IMR-90 (cell line): ENCODE measurements around the gene IRF2BP2. TPM values are rescaled to one million over a fixed set of nuclear protein-coding genes. Genes with fewer than 3 reads are reported as not detected.

Experiments
- ATAC-seq: fragments of 200-7000 bp; cut with Tn5 transposase; 2 replicates; pipeline ENCODE4 v1.9.1; 2020; ENCODE audit warnings: low read depth, mild to moderate bottlenecking, moderate library complexity
- BruUV-seq: library from RNA; stranded (reverse); fragments of 400-500 nt; replicated peaks from 2 replicates; lab custom pipeline; 2021; lab: Mats Ljungman, UMichigan
- CTCF ChIA-PET: fragments of 300-600 bp; formaldehyde crosslinking; extraction: SDS; loops from one replicate; lab custom pipeline; 2021; ENCODE audit warnings: antibody characterized with exemption; lab: Yijun Ruan, JAX
- POLR2A ChIA-PET: fragments of 300-600 bp; sonication (Branson Sonifier 250); formaldehyde crosslinking; loops from one replicate; lab custom pipeline; 2022; ENCODE audit warnings: antibody characterized with exemption; ENCODE audit not compliant: unreplicated experiment; lab: Charles Lee
- DNase-seq: peaks from one replicate; pipeline ENCODE4 v3.0.0; 2013
- H2AFZ ChIP-seq: replicated peaks from 2 replicates; pipeline ENCODE3; 2013; ENCODE audit warnings: low read length, mild to moderate bottlenecking; ENCODE audit not compliant: poor library complexity
- H2AK5ac ChIP-seq: 2 replicates; pipeline ENCODE4 v1.6.1; 2013; ENCODE audit warnings: low read depth, low read length, inconsistent platforms
- H2AK9ac ChIP-seq: replicated peaks from 2 replicates; pipeline ENCODE3; 2013; ENCODE audit warnings: mild to moderate bottlenecking, low read depth, low read length, moderate library complexity; ENCODE audit not compliant: poor library complexity
- H2BK120ac ChIP-seq: 2 replicates; pipeline ENCODE4 v1.6.1; 2013; ENCODE audit warnings: low read depth, low read length, inconsistent platforms
- H2BK15ac ChIP-seq: 3 replicates; pipeline ENCODE4 v1.6.1; 2013; ENCODE audit warnings: low read depth, low read length, inconsistent platforms
- H2BK20ac ChIP-seq: 2 replicates; pipeline ENCODE4 v1.6.1; 2013; ENCODE audit warnings: low read depth, mild to moderate bottlenecking, inconsistent platforms, low read length, moderate library complexity
- H2BK5ac ChIP-seq: 2 replicates; pipeline ENCODE4 v1.6.1; 2013; ENCODE audit warnings: mild to moderate bottlenecking, low read depth, low read length, inconsistent platforms; ENCODE audit not compliant: poor library complexity, severe bottlenecking
- H3K14ac ChIP-seq: replicated peaks from 2 replicates; pipeline ENCODE4 v1.6.1; 2013; ENCODE audit warnings: low read depth, low read length, inconsistent platforms
- H3K18ac ChIP-seq: 2 replicates; pipeline ENCODE4 v1.6.1; 2013; ENCODE audit warnings: low read depth, low read length, control low read depth
- H3K23ac ChIP-seq: 2 replicates; pipeline ENCODE4 v1.6.1; 2013; ENCODE audit warnings: low read depth, low read length, inconsistent platforms
- H3K27ac ChIP-seq: 2 replicates; pipeline ENCODE4 v1.5.1; 2013; ENCODE audit warnings: mild to moderate bottlenecking, control low read depth, low read length; ENCODE audit not compliant: insufficient read depth
- H3K27me3 ChIP-seq: 2 replicates; pipeline ENCODE4 v1.6.1; 2013; ENCODE audit warnings: low read length; ENCODE audit not compliant: control insufficient read depth, insufficient read depth
- H3K36me3 ChIP-seq: 2 replicates; pipeline ENCODE4 v1.6.1; 2013; ENCODE audit warnings: low read length, mixed read lengths; ENCODE audit not compliant: control insufficient read depth, insufficient read depth
- H3K4ac ChIP-seq: 2 replicates; pipeline ENCODE4 v1.6.1; 2013; ENCODE audit warnings: low read depth, low read length, inconsistent platforms
- H3K4me1 ChIP-seq: 2 replicates; pipeline ENCODE4 v1.6.1; 2013; ENCODE audit warnings: low read length, mixed read lengths; ENCODE audit not compliant: control insufficient read depth, insufficient read depth
- H3K4me2 ChIP-seq: 2 replicates; pipeline ENCODE4 v1.6.1; 2013; ENCODE audit warnings: low read depth, mild to moderate bottlenecking, control low read depth, low read length, moderate library complexity
- H3K4me3 ChIP-seq: 2 replicates; pipeline ENCODE4 v1.5.1; 2013; ENCODE audit warnings: low read depth, mild to moderate bottlenecking, control low read depth, low read length, moderate library complexity; ENCODE audit not compliant: insufficient read depth
- H3K56ac ChIP-seq: 2 replicates; pipeline ENCODE4 v1.6.1; 2013; ENCODE audit warnings: low read length, inconsistent platforms; ENCODE audit not compliant: insufficient read depth; ENCODE audit errors: extremely low read depth
- H3K79me1 ChIP-seq, 2 experiments: 2 replicates each; pipeline ENCODE4 v1.6.1; 2013; ENCODE audit warnings: low read length in 2 of 2, inconsistent platforms in 1 of 2, low read depth in 1 of 2
- H3K9ac ChIP-seq: 2 replicates; pipeline ENCODE4 v1.6.1; 2013; ENCODE audit warnings: low read depth, low read length, control low read depth
- H3K9me1 ChIP-seq: 2 replicates; pipeline ENCODE4 v1.6.1; 2013; ENCODE audit warnings: low read length, inconsistent platforms; ENCODE audit not compliant: insufficient read depth
- H3K9me3 ChIP-seq: 2 replicates; pipeline ENCODE4 v1.6.1; 2013; ENCODE audit warnings: low read length; ENCODE audit not compliant: control insufficient read depth, insufficient read depth
- H4K20me1 ChIP-seq: 2 replicates; pipeline ENCODE4 v1.6.1; 2013; ENCODE audit warnings: low read length, inconsistent platforms; ENCODE audit not compliant: insufficient read depth
- H4K5ac ChIP-seq: 2 replicates; pipeline ENCODE4 v1.6.1; 2013; ENCODE audit warnings: mild to moderate bottlenecking, low read depth, low read length, control low read depth
- H4K8ac ChIP-seq, 2 experiments: 2 replicates each; pipeline ENCODE4 v1.6.1; 2013; ENCODE audit warnings: low read depth in 2 of 2, low read length in 2 of 2, control low read depth in 1 of 2, inconsistent platforms in 1 of 2
- H4K91ac ChIP-seq: 2 replicates; pipeline ENCODE4 v1.6.1; 2013; ENCODE audit warnings: low read depth, low read length, inconsistent platforms; ENCODE audit not compliant: insufficient read depth
- POLR2A ChIP-seq: IDR thresholded peaks from 2 replicates; pipeline ENCODE4 v1.6.1; 2012; ENCODE audit warnings: mild to moderate bottlenecking, low read depth, low read length
- RCOR1 ChIP-seq: IDR thresholded peaks from 2 replicates; pipeline ENCODE4 v1.6.1; 2012; ENCODE audit warnings: mild to moderate bottlenecking, low read length, improper control_type of control experiment; ENCODE audit not compliant: insufficient replicate concordance
- SMC3 ChIP-seq: fragments of 150-350 bp; IDR thresholded peaks from 2 replicates; pipeline ENCODE4 v1.6.1; 2016; ENCODE audit warnings: low read depth, mild to moderate bottlenecking, antibody characterized with exemption, low read length, moderate library complexity
- WGBS, 2 experiments: methylation state at CpG; one replicate each; pipeline versions ENCODE4 v1.1.5 to v1.1.7; 2013; ENCODE audit warnings: missing lambda C conversion rate in 2 of 2; ENCODE audit not compliant: insufficient read length in 1 of 2; ENCODE audit errors: extremely low coverage in 2 of 2; 5-methylcytosine and 5-hydroxymethylcytosine counted together
- dilution Hi-C: fragments of 300-500 bp; cut with HindIII; formaldehyde crosslinking; loops from one replicate; pipeline ENCODE4 v1.14.3; 2018; ENCODE audit warnings: low sequenced_read_pairs; ENCODE audit not compliant: unreplicated experiment
- in situ Hi-C: fragments of 300-500 bp; cut with MboI; formaldehyde crosslinking; loops from 3 replicates; pipeline ENCODE4 v1.14.3; 2019; ENCODE audit warnings: low sequenced_read_pairs, inconsistent platforms, mixed read lengths
- intact Hi-C: fragments of 100-400 bp; cut with micrococcal nuclease; formaldehyde crosslinking; loops from 2 replicates; pipeline ENCODE4 v1.10.0; 2022
- polyA plus RNA-seq, 3 experiments: library from polyadenylated mRNA; depleted of rRNA; stranded (reverse); fragments of >200 nt; gene quantifications; 2 replicates each; pipeline ENCODE4 v1.2.3, GENCODE V29; 2012; ENCODE audit warnings: low replicate concordance in 1 of 3
- total RNA-seq: library from RNA; depleted of rRNA; stranded (reverse); fragments of >200 nt; gene quantifications from 2 replicates; pipeline ENCODE4 v1.2.3, GENCODE V29; 2012

The IRF2BP2 gene
- total and polyA plus RNA-seq, 2 of the 4 experiments (the other 2 are of a cell fraction), result 47.0 to 66.6 TPM

DNA sequence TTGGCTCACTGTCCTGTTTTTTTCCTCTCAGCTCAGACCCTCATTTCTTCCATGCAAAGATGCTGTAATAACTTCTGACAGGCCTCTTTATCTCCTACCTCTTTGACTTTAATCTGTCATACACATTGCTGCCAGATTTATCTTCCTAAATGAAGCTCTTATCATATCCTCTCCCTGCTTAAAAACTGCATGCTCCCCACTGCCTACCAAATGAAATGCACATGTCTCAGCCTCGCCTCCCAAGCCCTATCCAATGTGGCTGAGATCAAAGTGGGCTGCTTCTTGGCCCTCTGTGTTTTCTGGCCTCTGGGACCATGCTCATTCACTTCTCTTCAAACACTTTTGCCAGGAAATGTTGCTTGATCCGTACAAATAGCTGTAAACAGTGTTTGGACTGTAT, 38.3 kb downstream of the IRF2BP2 start:
- dilution Hi-C loops (no loop called here), in situ Hi-C loops (no loop called here), intact Hi-C loops (no loop called here)
- TF ChIP-seq POLR2A (no peak), SMC3 (no peak), RCOR1 (no peak)
- Histone ChIP-seq H3K18ac (no peak overlapping the region), H2AK9ac (no peak overlapping the region), H3K4me1 (peaks cover 3% of the 10 kb centered on the region), H3K9me3 (no peaks in the 10 kb centered on the region), H2AFZ (no peak overlapping the region), H4K20me1 (no peaks in the 10 kb centered on the region), H3K14ac (no peak overlapping the region), H3K9me1 (no peaks in the 10 kb centered on the region), H4K5ac (no peak overlapping the region), H2AK5ac (no peak overlapping the region), H4K91ac (no peak overlapping the region), H2BK15ac (no peak overlapping the region), H3K56ac (no peak overlapping the region), H3K23ac (no peak overlapping the region), H3K79me1 (no peaks in the 10 kb centered on the region), H4K8ac (no peak overlapping the region), H3K4ac (no peak overlapping the region), H2BK5ac (no peak overlapping the region), H3K9ac (no peak overlapping the region), H3K4me3 (no peak overlapping the region), H2BK20ac (no peak overlapping the region), H2BK120ac (no peak overlapping the region), H3K36me3 (no peaks in the 10 kb centered on the region), H3K27ac (no peak overlapping the region), H3K4me2 (no peak overlapping the region), H3K27me3 (no peaks in the 10 kb centered on the region)
- no peak for ATAC-seq
- ChIA-PET CTCF (no interaction called here), POLR2A (no interaction called here)
- 50% methylated on average over 1 of the region's 2 CpGs; no CpG with 5 or more reads in 1 of the 2 experiments for WGBS, 2 experiments
- DNase-seq, result no peak
- no TSS peak for BruUV-seq
